PC-9 (cell line): ENCODE data around the gene ZNF888. TPM values are rescaled to one million over a fixed set of nuclear protein-coding genes. Genes with fewer than 3 reads are reported as not detected.
A peak's percentile ranks its signal among the peaks of the same experiment; 100 is the strongest.

Source experiments
- BruUV-seq: library from RNA; stranded (reverse); fragments of 400-500 nt; replicated peaks from 2 replicates; lab custom pipeline; 2021; lab: Mats Ljungman, UMichigan
- CTCF ChIA-PET: fragments of 300-600 bp; sonication (Branson Sonifier 250); formaldehyde crosslinking; loops from one replicate; lab custom pipeline; 2022; ENCODE audit warnings: antibody characterized with exemption; lab: Charles Lee
- POLR2A ChIA-PET: fragments of 300-600 bp; sonication (Branson Sonifier 250); formaldehyde crosslinking; loops from one replicate; lab custom pipeline; 2022; ENCODE audit warnings: antibody characterized with exemption; ENCODE audit not compliant: unreplicated experiment; lab: Charles Lee
- DNase-seq, 2 experiments: peaks; one replicate each; pipeline versions ENCODE4 v3.0.0 to v3.0.0-alpha.2; 2015 to 2022; ENCODE audit warnings: mixed read lengths in 1 of 2
- H2AFZ ChIP-seq: fragments of 200-600 bp; sonication (generic); 2 replicates; pipeline ENCODE4 v1.8.1; 2017; ENCODE audit warnings: antibody characterized with exemption
- H3F3A ChIP-seq: fragments of 200-600 bp; sonication (generic); 2 replicates; pipeline ENCODE4 v1.8.1; 2017; ENCODE audit warnings: antibody characterized with exemption, mild to moderate bottlenecking, low read depth; ENCODE audit not compliant: insufficient read depth
- H3K27ac ChIP-seq: fragments of 200-600 bp; sonication (generic); 2 replicates; pipeline ENCODE4 v1.6.1; 2016; ENCODE audit warnings: mixed run types
- H3K27me3 ChIP-seq: fragments of 200-600 bp; sonication (generic); 2 replicates; pipeline ENCODE4 v1.6.1; 2016; ENCODE audit warnings: low read depth, mixed run types; ENCODE audit not compliant: insufficient read depth
- H3K36me3 ChIP-seq: fragments of 200-600 bp; sonication (generic); 2 replicates; pipeline ENCODE4 v1.6.1; 2016; ENCODE audit warnings: low read depth, mixed run types
- H3K4me1 ChIP-seq: fragments of 200-600 bp; sonication (generic); replicated peaks from 2 replicates; pipeline ENCODE4 v1.6.1; 2016; ENCODE audit warnings: mixed run types; ENCODE audit not compliant: insufficient read depth
- H3K4me2 ChIP-seq: fragments of 200-600 bp; sonication (generic); 2 replicates; pipeline ENCODE4 v1.6.1; 2017; ENCODE audit warnings: mixed run types
- H3K4me3 ChIP-seq: fragments of 200-600 bp; sonication (generic); 2 replicates; pipeline ENCODE4 v1.6.1; 2016; ENCODE audit warnings: mixed run types
- H3K79me2 ChIP-seq: fragments of 200-600 bp; sonication (generic); 2 replicates; pipeline ENCODE4 v1.6.1; 2017; ENCODE audit warnings: low read depth, mixed run types
- H3K9me2 ChIP-seq: fragments of 200-600 bp; sonication (generic); 2 replicates; pipeline ENCODE4 v1.8.1; 2017; ENCODE audit warnings: mild to moderate bottlenecking; ENCODE audit not compliant: insufficient read depth
- H3K9me3 ChIP-seq: fragments of 200-600 bp; sonication (generic); 2 replicates; pipeline ENCODE4 v1.8.1; 2016; ENCODE audit warnings: low read depth; ENCODE audit not compliant: insufficient read depth
- H4K20me1 ChIP-seq: fragments of 200-600 bp; sonication (generic); 2 replicates; pipeline ENCODE4 v1.8.1; 2017; ENCODE audit not compliant: insufficient read depth
- EZH2 ChIP-seq: fragments of 200-600 bp; sonication (generic); IDR thresholded peaks from 2 replicates; pipeline ENCODE4 v1.8.0; 2017; ENCODE audit warnings: antibody characterized with exemption, low read depth
- intact Hi-C: fragments of 100-400 bp; cut with micrococcal nuclease; formaldehyde crosslinking; loops from one replicate; pipeline ENCODE4 v1.10.0; 2022; ENCODE audit not compliant: unreplicated experiment
- total RNA-seq: library from RNA; stranded (reverse); gene quantifications from 2 replicates; pipeline ENCODE4 v1.2.3, GENCODE V29; 2021
- TF ChIP-seq, protein P1 (sequence below): fragments of 200-600 bp; sonication (generic); conservative IDR thresholded peaks from 2 replicates; pipeline ENCODE4 v1.6.1; 2017; ENCODE audit warnings: mixed run types, antibody characterized with exemption, mild to moderate bottlenecking, moderate library complexity

Gene ZNF888
- total RNA-seq, 1 experiment from 2014 or later = 14.5 TPM

DNA sequence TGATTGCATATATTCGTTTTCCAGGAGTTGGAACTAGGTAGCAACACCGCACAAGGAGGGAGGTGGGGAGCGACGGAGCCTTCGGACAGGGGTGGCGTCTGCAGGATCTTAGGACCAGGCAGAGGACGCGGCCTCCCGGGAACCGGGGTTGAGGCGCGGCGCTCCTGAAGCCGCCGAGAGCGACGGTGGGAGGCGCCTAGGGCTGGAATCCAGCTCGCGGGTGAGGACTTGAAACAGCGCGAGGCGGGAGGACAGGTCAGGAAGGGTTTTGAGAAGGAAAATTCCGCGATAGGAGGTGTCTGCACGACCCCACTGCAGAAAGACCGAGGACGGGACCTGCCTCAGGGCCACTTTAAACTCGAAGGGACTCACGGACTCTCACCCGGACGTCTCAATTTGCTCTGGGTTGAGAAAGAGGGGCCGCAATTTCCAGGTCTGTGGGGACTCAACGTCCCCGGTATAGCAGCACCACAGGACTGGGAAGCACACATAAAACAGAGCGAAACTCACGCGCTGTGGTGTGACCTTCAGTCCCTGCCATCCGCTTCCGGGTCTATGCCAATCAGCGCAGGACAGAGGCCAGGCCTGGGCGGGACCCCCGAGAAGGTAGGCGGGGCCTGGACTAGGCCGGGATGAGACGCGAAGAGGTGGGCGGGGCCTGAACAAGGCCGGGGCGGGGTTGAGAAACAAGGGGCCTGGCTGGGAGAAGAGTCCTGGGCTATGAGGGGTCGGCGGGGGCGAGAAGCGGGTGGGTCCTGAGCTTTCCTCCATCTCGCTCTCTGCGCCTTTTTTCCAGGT is 25.9 kb downstream of the ZNF888 start, which contains the start of gene ZNF320:
ZNF320 (minus strand) TSS at position 498 of the 798 bp plus-strand sequence. CDS start 7,380 bp downstream, outside the sequence.
- H3F3A ChIP-seq = peaks cover 16% of the 10 kb centered on the region; the same call in 1 of the 2 replicates
- POLR2A ChIA-PET = interaction anchor here (0.6 kb wide), 1 partner anchor 47 kb away, joined by 3 read pairs; no protein-coding TSS in a partner anchor
- H3K9me2 ChIP-seq = no peaks in the 10 kb centered on the region
- H3K9me3 ChIP-seq = peaks cover 20% of the 10 kb centered on the region
- CTCF ChIA-PET = no interaction called here
- no peaks in the 10 kb centered on the region for H4K20me1 ChIP-seq
- peak within 1 kb of the TSS; percentile 99 for H2AFZ ChIP-seq
- H3K79me2 ChIP-seq = peaks cover 25% of the 10 kb centered on the region
- H3K4me3 ChIP-seq = peak within 1 kb of the TSS; percentile 84
- peak within 1 kb of the TSS; percentile 86 for H3K27ac ChIP-seq
- BruUV-seq = TSS peak; percentile 56
- intact Hi-C loops = loop anchor here (1.0 to 5.0 kb wide), 5 partner anchors 25 to 95 kb away; partner anchors contain the start of genes ZNF468 and ZNF888
- no peak for TF ChIP-seq EZH2
- TF ChIP-seq, protein P1, sequence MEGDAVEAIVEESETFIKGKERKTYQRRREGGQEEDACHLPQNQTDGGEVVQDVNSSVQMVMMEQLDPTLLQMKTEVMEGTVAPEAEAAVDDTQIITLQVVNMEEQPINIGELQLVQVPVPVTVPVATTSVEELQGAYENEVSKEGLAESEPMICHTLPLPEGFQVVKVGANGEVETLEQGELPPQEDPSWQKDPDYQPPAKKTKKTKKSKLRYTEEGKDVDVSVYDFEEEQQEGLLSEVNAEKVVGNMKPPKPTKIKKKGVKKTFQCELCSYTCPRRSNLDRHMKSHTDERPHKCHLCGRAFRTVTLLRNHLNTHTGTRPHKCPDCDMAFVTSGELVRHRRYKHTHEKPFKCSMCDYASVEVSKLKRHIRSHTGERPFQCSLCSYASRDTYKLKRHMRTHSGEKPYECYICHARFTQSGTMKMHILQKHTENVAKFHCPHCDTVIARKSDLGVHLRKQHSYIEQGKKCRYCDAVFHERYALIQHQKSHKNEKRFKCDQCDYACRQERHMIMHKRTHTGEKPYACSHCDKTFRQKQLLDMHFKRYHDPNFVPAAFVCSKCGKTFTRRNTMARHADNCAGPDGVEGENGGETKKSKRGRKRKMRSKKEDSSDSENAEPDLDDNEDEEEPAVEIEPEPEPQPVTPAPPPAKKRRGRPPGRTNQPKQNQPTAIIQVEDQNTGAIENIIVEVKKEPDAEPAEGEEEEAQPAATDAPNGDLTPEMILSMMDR = no peak
- DNase-seq = peak; percentile 86 to 97
- peaks cover 21% of the 10 kb centered on the region for H3K36me3 ChIP-seq
- peak within 1 kb of the TSS; percentile 81 for H3K4me2 ChIP-seq
- H3K4me1 ChIP-seq = peaks cover 9% of the 10 kb centered on the region; the same call in 1 of the 2 replicates
- H3K27me3 ChIP-seq = no peaks in the 10 kb centered on the region

DNA sequence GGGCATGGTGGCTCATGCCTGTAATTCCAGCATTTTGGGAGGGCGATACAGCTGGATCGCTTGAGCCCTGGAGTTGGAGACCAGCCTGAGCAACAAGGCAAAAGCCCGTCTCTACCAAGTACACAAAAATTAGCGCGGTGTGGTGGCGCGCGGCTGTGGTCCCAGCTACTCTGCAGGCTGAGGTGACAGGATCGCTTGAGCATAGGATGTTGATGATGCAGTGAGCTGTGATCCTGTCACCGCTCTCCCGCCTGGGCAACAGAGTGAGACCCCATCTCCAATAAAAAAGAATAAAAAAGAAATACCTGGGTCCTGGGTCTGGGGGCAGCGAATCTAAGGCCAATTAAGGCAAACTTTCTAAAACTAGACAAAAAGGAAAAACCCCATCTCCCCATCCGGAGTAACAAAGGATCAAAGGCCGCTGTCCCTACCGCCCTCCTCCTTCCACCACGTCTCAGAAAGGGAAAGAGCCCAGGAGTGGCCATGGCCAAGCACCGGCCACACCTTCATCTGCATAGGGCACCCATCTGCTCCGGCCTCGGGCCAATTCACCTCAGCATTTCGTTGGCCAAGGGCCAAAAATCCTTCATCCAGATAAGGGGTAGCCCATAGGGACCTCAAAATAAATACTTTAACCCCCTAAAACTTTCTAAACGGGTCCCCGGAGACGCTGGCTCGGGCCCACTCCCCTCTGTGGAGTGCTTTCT is 26.6 kb downstream of the ZNF888 start:
- DNase-seq = peak; percentile 51 to 55
- Histone ChIP-seq H3K4me3 (peak overlapping the region; percentile 84), H3F3A (peaks cover 16% of the 10 kb centered on the region; the same call in 1 of the 2 replicates), H3K79me2 (peaks cover 25% of the 10 kb centered on the region), H3K4me2 (peak overlapping the region; percentile 81), H3K36me3 (peaks cover 21% of the 10 kb centered on the region), H2AFZ (peak overlapping the region; percentile 99), H3K27me3 (no peaks in the 10 kb centered on the region), H3K27ac (peak overlapping the region; percentile 86), H3K9me3 (peaks cover 20% of the 10 kb centered on the region), H4K20me1 (no peaks in the 10 kb centered on the region), H3K4me1 (peaks cover 9% of the 10 kb centered on the region; the same call in 1 of the 2 replicates), H3K9me2 (no peaks in the 10 kb centered on the region)
- POLR2A ChIA-PET = no interaction called here
- CTCF ChIA-PET = no interaction called here
- no TSS peak for BruUV-seq
- no peak for TF ChIP-seq EZH2
- TF ChIP-seq, protein P1 = no peak
- intact Hi-C loops = loop anchor here (1.0 to 5.0 kb wide), 5 partner anchors 26 to 96 kb away; partner anchors contain the start of genes ZNF468 and ZNF888

DNA sequence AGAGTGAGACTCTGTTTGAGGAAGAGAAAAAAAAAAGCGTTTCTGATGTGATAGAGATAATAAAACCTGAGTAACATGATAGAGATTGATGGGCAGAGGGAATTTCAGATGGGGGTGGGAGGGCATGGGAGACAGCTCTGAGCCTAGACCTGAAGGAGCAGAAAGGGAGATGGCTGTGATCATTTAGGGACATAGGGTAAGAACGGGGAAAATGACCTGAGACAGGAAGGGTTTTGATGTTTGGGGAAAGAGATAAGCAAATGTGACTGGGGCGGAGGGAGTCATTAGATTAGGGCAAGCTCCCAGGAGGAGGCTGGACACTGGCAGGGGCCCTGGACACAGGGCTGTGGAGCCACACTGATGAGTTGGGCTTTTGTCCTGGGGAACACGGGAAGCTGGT is 31.9 kb downstream of the ZNF888 start:
- Histone ChIP-seq H3K9me3 (peaks cover 24% of the 10 kb centered on the region), H3F3A (peaks cover under 1% of the 10 kb centered on the region; the same call in 1 of the 2 replicates), H3K27ac (no peak overlapping the region), H2AFZ (no peak overlapping the region), H3K9me2 (no peaks in the 10 kb centered on the region), H4K20me1 (no peaks in the 10 kb centered on the region), H3K27me3 (no peaks in the 10 kb centered on the region), H3K4me3 (no peak overlapping the region), H3K4me2 (no peak overlapping the region), H3K36me3 (peaks cover 56% of the 10 kb centered on the region), H3K79me2 (peaks cover 25% of the 10 kb centered on the region), H3K4me1 (peaks cover 5% of the 10 kb centered on the region; the same call in 1 of the 2 replicates)
- ChIA-PET POLR2A (no interaction called here), CTCF (no interaction called here)
- intact Hi-C loops = no loop called here
- no peak for DNase-seq
- BruUV-seq = no TSS peak
- TF ChIP-seq, protein P1 = no peak
- no peak for TF ChIP-seq EZH2
